Myocyte (in vitro differentiated cells): Measurements from ENCODE around the gene MSLN. TPM values are rescaled to one million over a fixed set of nuclear protein-coding genes. Genes with fewer than 3 reads are reported as not detected.
"Not testable (repeated sequence)": the region's sequence is repeated elsewhere in the genome, so short reads cannot be mapped to it uniquely, and the experiment has no call there.

Experiments
- DNase-seq: peaks from one replicate; pipeline ENCODE4 v3.0.0-alpha.2; 2012; ENCODE audit warnings: low read depth
- total RNA-seq: library from RNA; depleted of rRNA; stranded (reverse); fragments of >200 nt; gene quantifications from 2 replicates; pipeline ENCODE4 v1.2.3, GENCODE V29; 2014

Gene MSLN
- total RNA-seq, 1 donor from 2014 or later, result not detected

- DNase-seq, result not testable (repeated sequence)
Measured at GRCh38 chr16:754121-754607, 6.4 kb upstream of the MSLN start.

- DNase-seq, result no peak
Measured at GRCh38 chr16:754656-755055, 5.9 kb upstream of the MSLN start.

DNA sequence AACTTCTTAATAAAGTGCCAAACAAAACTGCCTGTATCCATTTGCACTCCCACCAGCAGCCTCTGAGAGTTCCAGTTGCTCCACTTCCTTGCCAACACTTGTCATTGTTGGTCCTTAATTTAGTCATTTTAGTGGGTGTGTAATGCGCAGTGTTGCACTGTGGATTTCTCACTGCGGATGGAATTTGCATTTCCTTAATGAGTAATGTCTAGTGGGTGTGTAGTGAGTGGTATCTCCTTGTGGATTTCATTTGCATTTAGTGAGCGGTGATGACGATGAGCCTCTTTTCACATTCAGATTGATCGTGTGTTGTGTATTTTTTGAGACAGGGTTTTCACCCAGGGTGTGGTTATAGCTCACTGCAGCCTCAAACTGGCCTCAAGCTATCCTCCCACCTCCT, 4.1 kb upstream of the MSLN start:
- no peak for DNase-seq

DNA sequence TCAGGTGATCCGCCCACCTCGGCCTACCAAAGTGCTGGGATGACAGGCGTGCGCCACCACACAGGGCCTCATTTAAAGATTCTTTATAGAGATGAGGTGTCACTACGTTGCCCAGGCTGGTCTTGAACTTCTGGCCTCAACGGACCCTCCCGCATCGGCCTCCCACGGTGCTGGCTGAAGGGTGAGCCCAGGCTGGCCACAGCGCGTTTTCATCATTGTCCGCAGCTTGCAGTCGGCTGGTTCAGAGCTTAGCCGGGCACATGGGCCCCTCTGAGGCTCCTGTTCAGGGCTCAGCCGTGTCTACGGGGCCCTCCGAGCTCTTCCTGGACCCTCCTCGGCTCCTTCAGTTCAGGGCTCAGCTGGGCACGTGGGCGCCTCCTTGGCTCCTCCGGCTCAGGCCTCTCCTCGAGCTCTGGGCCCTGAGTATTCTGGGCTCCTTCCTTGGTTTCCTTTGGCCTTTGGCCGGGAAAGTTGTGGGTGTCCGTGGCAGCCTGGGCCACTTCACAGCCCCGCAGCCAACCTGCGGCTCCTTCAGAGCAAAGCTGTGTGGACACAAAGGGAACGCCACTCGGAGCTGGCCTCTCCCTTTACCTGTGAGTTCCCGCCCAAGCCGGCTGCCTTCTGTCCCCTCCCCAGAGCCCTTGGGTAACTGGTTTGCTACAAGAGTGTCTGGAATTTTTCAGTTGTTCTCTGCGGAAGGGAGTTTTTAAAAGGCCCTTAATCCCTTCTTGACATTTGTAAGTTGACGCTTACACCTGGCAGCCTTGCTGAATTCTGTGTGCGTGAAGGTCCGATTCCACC, 1.2 kb upstream of the MSLN start:
- no peak for DNase-seq

- no peak for DNase-seq
Measured at GRCh38 chr16:760065-760464, 469 bp upstream of the MSLN start.

GRCh38 chr16:761625-762513, 1.3 kb downstream of the MSLN start:
- DNase-seq, result no peak

- no peak for DNase-seq
Measured at GRCh38 chr16:762595-763268, 2.2 kb downstream of the MSLN start.

DNA sequence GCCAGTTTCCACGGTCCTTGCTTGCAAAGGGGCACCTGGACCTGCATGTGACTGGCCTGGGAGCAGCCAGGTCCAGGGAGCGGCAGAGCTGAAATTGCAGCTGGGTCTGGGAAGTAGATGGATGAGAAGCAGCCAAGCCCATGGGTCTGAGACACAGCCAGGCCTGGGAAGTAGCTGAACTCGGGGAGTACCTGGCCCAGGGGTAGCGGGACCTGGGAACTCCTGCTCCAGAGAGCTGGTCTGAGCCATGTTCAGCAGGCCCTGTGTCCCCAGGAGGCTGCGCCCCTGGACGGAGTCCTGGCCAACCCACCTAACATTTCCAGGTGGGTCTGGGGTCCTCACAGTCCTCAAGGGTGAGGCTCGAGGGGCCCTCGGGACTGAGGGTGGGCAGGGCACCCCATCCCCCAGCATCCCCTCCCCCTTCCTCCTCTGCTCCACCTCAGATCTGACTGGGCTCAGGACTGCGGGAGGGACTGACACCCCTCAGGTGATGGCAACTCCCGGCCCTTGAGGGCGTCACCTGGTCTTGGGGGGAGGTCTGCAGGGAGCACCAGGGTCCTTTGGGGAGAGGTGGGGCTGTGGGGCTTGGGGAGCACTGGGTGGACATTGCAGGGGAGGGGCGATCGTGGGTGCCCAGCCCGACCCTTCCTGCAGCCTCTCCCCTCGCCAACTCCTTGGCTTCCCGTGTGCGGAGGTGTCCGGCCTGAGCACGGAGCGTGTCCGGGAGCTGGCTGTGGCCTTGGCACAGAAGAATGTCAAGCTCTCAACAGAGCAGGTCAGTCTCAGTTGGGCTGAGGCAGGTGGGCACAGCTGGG, 3.0 kb downstream of the MSLN start:
- DNase-seq, result no peak

GRCh38 chr16:764184-764750, 3.7 kb downstream of the MSLN start:
- no peak for DNase-seq

DNA sequence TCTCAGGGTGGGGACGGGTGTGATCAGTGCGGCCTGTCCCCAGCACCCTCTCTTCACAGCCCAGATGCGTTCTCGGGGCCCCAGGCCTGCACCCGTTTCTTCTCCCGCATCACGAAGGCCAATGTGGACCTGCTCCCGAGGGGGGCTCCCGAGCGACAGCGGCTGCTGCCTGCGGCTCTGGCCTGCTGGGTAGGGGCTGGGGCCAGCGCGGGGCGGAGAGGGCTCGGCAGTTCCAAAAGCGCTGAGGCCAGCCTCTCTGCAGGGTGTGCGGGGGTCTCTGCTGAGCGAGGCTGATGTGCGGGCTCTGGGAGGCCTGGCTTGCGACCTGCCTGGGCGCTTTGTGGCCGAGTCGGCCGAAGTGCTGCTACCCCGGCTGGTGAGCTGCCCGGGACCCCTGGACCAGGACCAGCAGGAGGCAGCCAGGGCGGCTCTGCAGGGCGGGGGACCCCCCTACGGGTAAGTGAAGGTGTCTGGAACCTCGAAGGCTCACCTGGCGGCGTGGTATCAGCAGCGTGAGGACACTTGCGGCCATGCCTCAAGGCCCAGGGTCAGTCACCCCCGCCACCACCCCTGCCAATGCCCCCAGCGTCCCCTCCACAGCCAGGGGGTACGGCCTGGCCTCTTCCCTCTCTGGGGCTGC, 4.4 kb downstream of the MSLN start:
- DNase-seq, result no peak

DNA sequence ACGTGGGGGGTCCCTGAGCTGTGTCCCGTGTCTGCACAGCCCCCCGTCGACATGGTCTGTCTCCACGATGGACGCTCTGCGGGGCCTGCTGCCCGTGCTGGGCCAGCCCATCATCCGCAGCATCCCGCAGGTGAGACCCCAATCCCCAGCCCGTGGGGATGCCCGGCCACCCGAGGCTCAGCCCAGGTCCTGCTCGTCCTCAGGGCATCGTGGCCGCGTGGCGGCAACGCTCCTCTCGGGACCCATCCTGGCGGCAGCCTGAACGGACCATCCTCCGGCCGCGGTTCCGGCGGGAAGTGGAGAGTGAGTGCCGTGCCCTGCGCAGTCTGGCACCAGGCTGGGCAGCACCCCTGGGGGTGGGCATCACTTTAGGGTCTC, 4.9 kb downstream of the MSLN start:
- no peak for DNase-seq

GRCh38 chr16:766008-766819, 5.7 kb downstream of the MSLN start:
- DNase-seq, result no peak

- no peak for DNase-seq
Measured at GRCh38 chr16:766820-767640, 6.5 kb downstream of the MSLN start.

GRCh38 chr16:767743-768235, 7.3 kb downstream of the MSLN start:
- DNase-seq, result no peak

DNA sequence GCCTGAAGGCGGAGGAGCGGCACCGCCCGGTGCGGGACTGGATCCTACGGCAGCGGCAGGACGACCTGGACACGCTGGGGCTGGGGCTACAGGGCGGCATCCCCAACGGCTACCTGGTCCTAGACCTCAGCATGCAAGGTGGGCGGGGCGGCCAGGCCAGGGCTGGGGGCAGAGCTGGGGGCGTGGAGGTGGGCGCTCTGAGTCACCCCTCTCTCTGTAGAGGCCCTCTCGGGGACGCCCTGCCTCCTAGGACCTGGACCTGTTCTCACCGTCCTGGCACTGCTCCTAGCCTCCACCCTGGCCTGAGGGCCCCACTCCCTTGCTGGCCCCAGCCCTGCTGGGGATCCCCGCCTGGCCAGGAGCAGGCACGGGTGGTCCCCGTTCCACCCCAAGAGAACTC, 7.9 kb downstream of the MSLN start:
- no peak for DNase-seq

GRCh38 chr16:769184-769784, 8.8 kb downstream of the MSLN start:
- DNase-seq, result no peak

- DNase-seq, result no peak
Measured at GRCh38 chr16:769934-770333, 9.4 kb downstream of the MSLN start.

DNA sequence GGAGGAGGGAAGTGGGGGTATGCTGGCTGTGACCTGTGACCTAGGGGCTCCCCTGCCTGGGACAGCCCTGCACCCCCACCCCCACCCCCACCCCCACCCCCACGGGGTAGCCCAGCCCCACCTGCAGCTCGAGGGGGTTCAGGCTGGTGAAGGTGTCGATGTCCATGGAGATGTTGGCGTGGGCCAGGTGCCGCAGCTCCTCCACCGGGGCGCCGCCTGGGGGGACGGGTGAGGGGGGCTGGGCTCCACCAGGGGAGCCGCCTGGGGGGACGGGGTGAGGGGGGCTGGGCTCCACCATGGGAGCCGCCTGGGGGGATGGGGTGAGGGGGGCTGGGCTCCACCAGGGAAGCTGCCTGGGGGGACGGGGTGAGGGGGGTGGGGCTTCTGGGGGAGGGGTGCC, 9.9 kb downstream of the MSLN start:
- no peak for DNase-seq
